Nasal cavity respiratory epithelium epithelial cell of viscerocranial mucosa (primary cell): ENCODE results near the gene EBP. TPM values are rescaled to one million over a fixed set of nuclear protein-coding genes. Genes with fewer than 3 reads are reported as not detected.

ENCODE experiments used
- total RNA-seq: library from RNA; depleted of rRNA; stranded (reverse); fragments of >200 nt; gene quantifications from 2 replicates; pipeline ENCODE4 v1.2.3, GENCODE V29; 2014

Gene EBP
- 71.2 and 103 TPM in 2 replicates for total RNA-seq

GRCh38 chrX:48521353-48522243, at the start of gene EBP:
Gene EBP, plus strand, starts transcription at chrX:48521808. Its CDS starts 1,964 bp downstream, at chrX:48523772.

GRCh38 chrX:48475774-48476577, 45.6 kb upstream of the EBP start, which contains the start of gene FTSJ1:
Gene FTSJ1, plus strand, starts transcription at chrX:48476199. Its CDS starts 1,849 bp downstream, at chrX:48478048.

GRCh38 chrX:48508400-48509244, 13.0 kb upstream of the EBP start, which contains the start of gene PORCN:
Gene PORCN, plus strand, starts transcription at chrX:48508992. Its CDS starts 829 bp downstream, at chrX:48509821.

GRCh38 chrX:48539345-48540027, 17.9 kb downstream of the EBP start, which contains the start of gene TBC1D25:
Gene TBC1D25, plus strand, starts transcription at chrX:48539714. Its CDS starts 84 bp downstream, at chrX:48539798.

GRCh38 chrX:48574270-48575266, 53.0 kb downstream of the EBP start, which contains the start of gene RBM3:
Gene RBM3, plus strand, starts transcription at chrX:48574484. Its CDS starts 697 bp downstream, at chrX:48575181.

Other genes starting within 250 kb of the EBP start
- not detected in 2 replicates for gene SSX3, start 165.1 kb upstream of the EBP start, total RNA-seq
- not detected in 2 replicates for gene SSX4, start 138.3 kb upstream of the EBP start, total RNA-seq
- not detected in 2 replicates for gene SSX4B, start 109.8 kb upstream of the EBP start, total RNA-seq
- gene SLC38A5, start 51.5 kb upstream of the EBP start, total RNA-seq: 150 and 165 TPM in 2 replicates
- 96.5 and 138 TPM in 2 replicates for gene FTSJ1, start 45.6 kb upstream of the EBP start, total RNA-seq
- gene PORCN, start 12.8 kb upstream of the EBP start, total RNA-seq: 26.0 and 52.5 TPM in 2 replicates
- gene TBC1D25, start 17.9 kb downstream of the EBP start, total RNA-seq: 6.2 and 10.7 TPM in 2 replicates
- 46.5 and 127 TPM in 2 replicates for gene RBM3, start 52.7 kb downstream of the EBP start, total RNA-seq
- 91.7 and 106 TPM in 2 replicates for gene WDR13, start 75.7 kb downstream of the EBP start, total RNA-seq
- gene WAS, start 162.0 kb downstream of the EBP start, total RNA-seq: under 0.01 and 0.28 TPM in 2 replicates
- 1.1 and 1.7 TPM in 2 replicates for gene SUV39H1, start 174.9 kb downstream of the EBP start, total RNA-seq
- gene GLOD5, start 239.9 kb downstream of the EBP start, total RNA-seq: not detected in 2 replicates